K562 (cell line): ENCODE measurements around the gene SOS1. TPM values are rescaled to one million over a fixed set of nuclear protein-coding genes. Genes with fewer than 3 reads are reported as not detected.

Source experiments
- CHD4 ChIP-seq: fragments of 200-600 bp; sonication (generic); IDR thresholded peaks from 3 replicates; pipeline ENCODE4 v1.6.1; 2012; ENCODE audit warnings: low read depth, mild to moderate bottlenecking, mixed read lengths, low read length, inconsistent platforms; ENCODE audit not compliant: insufficient read depth, insufficient replicate concordance, poor library complexity, severe bottlenecking
- IRF1 ChIP-seq: sonication (generic); formaldehyde crosslinking; IDR thresholded peaks from 2 replicates; pipeline ENCODE4 v1.8.0; 2022; ENCODE audit warnings: missing genetic modification reagents, mild to moderate bottlenecking, borderline replicate concordance
- PTRF ChIP-seq: fragments of 450-650 bp; IDR thresholded peaks from 2 replicates; pipeline ENCODE4 v1.6.1; 2016; ENCODE audit warnings: mild to moderate bottlenecking, missing genetic modification characterization, missing compliant biosample characterization
- ZBTB11 ChIP-seq, 3 experiments: fragments of 200-800 bp in 1 of 3; fragments of 250-450 bp in 1 of 3; fragments of 450-650 bp in 1 of 3; sonication (Bioruptor Pico) in 1 of 3; sonication (Bioruptor generic) in 1 of 3; formaldehyde crosslinking in 1 of 3; IDR thresholded peaks; 2 replicates each; pipeline versions ENCODE4 v1.6.1 to v1.8.0; 2016 to 2022; ENCODE audit warnings: mild to moderate bottlenecking in 2 of 3, missing genetic modification characterization in 2 of 3, missing compliant biosample characterization in 1 of 3, moderate library complexity in 1 of 3
- ZNF347 ChIP-seq: fragments of 450-650 bp; formaldehyde crosslinking; IDR thresholded peaks from 2 replicates; pipeline ENCODE4 v1.4.0; 2020; ENCODE audit warnings: low read depth, mild to moderate bottlenecking, moderate library complexity
- polyA plus RNA-seq, 8 experiments: library from polyadenylated mRNA; depleted of rRNA in 4 of 8; stranded (reverse) in 5 of 8; unstranded in 3 of 8; fragments of >200 nt; fragmentation: Nextera tagmentation in 2 of 8; fragmentation: Illumina TruSeq in 1 of 8; extraction: Ambion mirVana in 2 of 8; extraction: Trizol in 1 of 8; gene quantifications; 2 replicates each; pipeline versions ENCODE4 v1.2.1 to v1.2.3, GENCODE V29; 2011 to 2014; ENCODE audit warnings: inconsistent platforms in 1 of 8, missing spikeins in 1 of 8
- total RNA-seq, 7 experiments: library from RNA; depleted of rRNA in 6 of 7; stranded (reverse); fragments of >200 nt in 6 of 7; fragmentation: Illumina TruSeq in 2 of 7; extraction: Trizol in 2 of 7; gene quantifications; 2 replicates each; pipeline versions ENCODE4 v1.2.1 to v1.2.3, GENCODE V29; 2011 to 2021; ENCODE audit warnings: low replicate concordance in 1 of 7

The SOS1 gene
- total and polyA plus RNA-seq, 9 of the 15 experiments (the other 6 are each of a cell fraction or from before 2014, with no cell fraction given), result 2.5 to 27.1 (median 16.3) TPM

GRCh38 chr2:39120771-39121522, at the start of gene SOS1 (continued):
- TF ChIP-seq ZBTB11 (CRISPR knock-in tag; IDR thresholded peaks at IDR 0.05) (no peak; a peak in 1 of 6 replicates), PTRF (tag) (no peak), CHD4 (peak; percentile 23), IRF1 (CRISPR knock-in tag) (no peak), ZNF347 (CRISPR knock-in tag) (no peak)
